Neural cell (in vitro differentiated cells): ENCODE results near the gene CHST8. TPM values are rescaled to one million over a fixed set of nuclear protein-coding genes. Genes with fewer than 3 reads are reported as not detected.

Source experiments
- H2AFZ ChIP-seq: fragments of 200-600, 300-800 bp; sonication (generic), shearing (Covaris generic); 2 replicates; pipeline ENCODE4 v1.6.0; 2014; ENCODE audit warnings: low read depth, mild to moderate bottlenecking, antibody characterized with exemption, low read length, moderate library complexity
- H3F3A ChIP-seq: fragments of 200-600 bp; shearing (Covaris generic); 2 replicates; pipeline ENCODE4 v1.6.1; 2016; ENCODE audit warnings: mild to moderate bottlenecking, moderate library complexity, mixed read lengths, antibody characterized with exemption, low read length; ENCODE audit not compliant: insufficient read depth, poor library complexity, severe bottlenecking
- H3K27ac ChIP-seq: fragments of 200-600, 300-800 bp; sonication (generic), shearing (Covaris generic); 2 replicates; pipeline ENCODE4 v1.5.1; 2014; ENCODE audit warnings: mild to moderate bottlenecking, low read length, moderate library complexity
- H3K27me3 ChIP-seq: fragments of 300-800, 200-600 bp; sonication (generic), shearing (Covaris generic); 2 replicates; pipeline ENCODE4 v1.6.0; 2014; ENCODE audit warnings: mild to moderate bottlenecking, low read depth, low read length, moderate library complexity; ENCODE audit not compliant: insufficient read depth
- H3K36me3 ChIP-seq: fragments of 300-800, 200-600 bp; sonication (generic), shearing (Covaris generic); 2 replicates; pipeline ENCODE4 v1.5.1; 2014; ENCODE audit warnings: mild to moderate bottlenecking, antibody characterized with exemption, low read length, moderate library complexity; ENCODE audit not compliant: insufficient read depth
- H3K4me2 ChIP-seq: fragments of 300-800, 200-600 bp; sonication (generic), shearing (Covaris generic); 2 replicates; pipeline ENCODE4 v1.6.0; 2014; ENCODE audit warnings: mild to moderate bottlenecking, low read length
- H3K4me3 ChIP-seq: fragments of 300-800, 200-600 bp; sonication (generic), shearing (Covaris generic); 2 replicates; pipeline ENCODE4 v1.5.1; 2014; ENCODE audit warnings: mild to moderate bottlenecking, low read length, moderate library complexity
- H3K79me2 ChIP-seq: fragments of 200-600 bp; shearing (Covaris generic); replicated peaks from 2 replicates; pipeline ENCODE4 v1.6.0; 2014; ENCODE audit warnings: mild to moderate bottlenecking, low read length, moderate library complexity; ENCODE audit not compliant: insufficient read depth
- H3K9ac ChIP-seq: fragments of 300-800, 200-600 bp; sonication (generic), shearing (Covaris generic); 2 replicates; pipeline ENCODE4 v1.6.1; 2016; ENCODE audit warnings: mild to moderate bottlenecking, low read length, mixed read lengths
- H3K9me2 ChIP-seq: fragments of 200-600 bp; shearing (Covaris generic); 2 replicates; pipeline ENCODE4 v1.6.1; 2016; ENCODE audit warnings: mild to moderate bottlenecking, low read length, mixed read lengths; ENCODE audit not compliant: insufficient read depth
- H3K9me3 ChIP-seq: fragments of 200-600, 300-800 bp; sonication (generic), shearing (Covaris generic); 2 replicates; pipeline ENCODE4 v1.6.1; 2016; ENCODE audit warnings: mild to moderate bottlenecking, mixed run types, low read length, moderate library complexity, mixed read lengths
- H4K20me1 ChIP-seq: fragments of 200-600 bp; shearing (Covaris generic); 2 replicates; pipeline ENCODE4 v1.6.1; 2016; ENCODE audit warnings: mild to moderate bottlenecking, mixed run types; ENCODE audit not compliant: insufficient read depth
- EP300 ChIP-seq: fragments of 450-650 bp; conservative IDR thresholded peaks from 2 replicates; pipeline ENCODE4 v1.6.1; 2014; ENCODE audit warnings: antibody characterized with exemption, mild to moderate bottlenecking, moderate library complexity; ENCODE audit not compliant: poor library complexity, severe bottlenecking
- EZH2 ChIP-seq: fragments of 200-600, 300-800 bp; shearing (Covaris generic), sonication (generic); IDR thresholded peaks from 2 replicates; pipeline ENCODE4 v1.6.1; 2014; ENCODE audit warnings: antibody characterized with exemption, low read length, borderline replicate concordance, mild to moderate bottlenecking; ENCODE audit not compliant: insufficient read depth, poor library complexity, severe bottlenecking
- MXI1 ChIP-seq: fragments of 450-650 bp; conservative IDR thresholded peaks from 2 replicates; pipeline ENCODE4 v1.6.1; 2014; ENCODE audit warnings: antibody characterized with exemption, mild to moderate bottlenecking; ENCODE audit not compliant: poor library complexity, severe bottlenecking
- POLR2AphosphoS5 ChIP-seq: IDR thresholded peaks from 2 replicates; pipeline ENCODE4 v1.6.1; 2012
- RAD21 ChIP-seq: fragments of 450-650 bp; conservative IDR thresholded peaks from 2 replicates; pipeline ENCODE4 v1.6.1; 2014; ENCODE audit warnings: antibody characterized with exemption, mild to moderate bottlenecking, moderate library complexity
- SMC3 ChIP-seq: fragments of 450-650 bp; conservative IDR thresholded peaks from 2 replicates; pipeline ENCODE4 v1.6.1; 2014; ENCODE audit warnings: antibody characterized with exemption, mild to moderate bottlenecking, moderate library complexity; ENCODE audit not compliant: poor library complexity
- TAF1 ChIP-seq: IDR thresholded peaks from 2 replicates; pipeline ENCODE4 v1.6.1; 2012; ENCODE audit warnings: low read depth
- polyA plus RNA-seq: library from polyadenylated mRNA; depleted of rRNA; stranded (reverse); fragments of >200 nt; gene quantifications from 2 replicates; pipeline ENCODE4 v1.2.3, GENCODE V29; 2014
- TF ChIP-seq, protein P1 (sequence below): fragments of 450-650 bp; IDR thresholded peaks from 2 replicates; pipeline ENCODE4 v1.5.1; 2014; ENCODE audit warnings: antibody characterized with exemption, mild to moderate bottlenecking, moderate library complexity; ENCODE audit not compliant: poor library complexity, severe bottlenecking
- TF ChIP-seq, protein P2 (sequence below): IDR thresholded peaks from 2 replicates; pipeline ENCODE4 v1.6.1; 2012; ENCODE audit warnings: borderline replicate concordance

The CHST8 gene
- polyA plus RNA-seq, 1 donor from 2014 or later = 7.1 TPM

DNA sequence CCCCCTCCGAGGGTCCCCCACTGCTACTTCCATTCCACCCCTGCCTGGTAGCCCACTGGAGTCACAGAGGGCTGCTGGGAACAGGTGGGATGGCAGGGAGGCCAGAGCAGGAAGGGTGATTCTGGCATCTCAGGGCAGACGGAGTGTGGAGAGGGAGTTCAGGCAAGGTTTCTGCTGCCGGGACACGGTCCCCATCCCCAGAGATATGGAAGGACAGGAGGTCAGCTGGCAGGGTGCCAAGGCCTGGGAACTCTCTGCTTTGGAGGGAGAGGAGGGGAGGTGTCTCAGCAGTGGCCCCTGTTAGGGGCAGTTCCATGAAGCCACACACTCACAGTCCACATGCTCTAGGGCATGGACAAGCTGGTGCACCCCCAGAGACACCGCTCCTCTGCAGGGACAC, 68.1 kb downstream of the CHST8 start:
- Histone ChIP-seq H2AFZ (no peak overlapping the region), H3K9ac (no peak overlapping the region), H3K27me3 (peaks cover 14% of the 10 kb centered on the region), H3K79me2 (no peaks in the 10 kb centered on the region), H3K9me3 (no peaks in the 10 kb centered on the region), H3K4me3 (no peak overlapping the region), H3K36me3 (no peaks in the 10 kb centered on the region), H3F3A (no peaks in the 10 kb centered on the region), H3K9me2 (no peaks in the 10 kb centered on the region), H3K27ac (no peak overlapping the region), H3K4me2 (no peak overlapping the region), H4K20me1 (no peaks in the 10 kb centered on the region)
- TF ChIP-seq MXI1 (no peak), EZH2 (no peak), POLR2AphosphoS5 (no peak), RAD21 (no peak), SMC3 (no peak)
- TF ChIP-seq, protein P1, sequence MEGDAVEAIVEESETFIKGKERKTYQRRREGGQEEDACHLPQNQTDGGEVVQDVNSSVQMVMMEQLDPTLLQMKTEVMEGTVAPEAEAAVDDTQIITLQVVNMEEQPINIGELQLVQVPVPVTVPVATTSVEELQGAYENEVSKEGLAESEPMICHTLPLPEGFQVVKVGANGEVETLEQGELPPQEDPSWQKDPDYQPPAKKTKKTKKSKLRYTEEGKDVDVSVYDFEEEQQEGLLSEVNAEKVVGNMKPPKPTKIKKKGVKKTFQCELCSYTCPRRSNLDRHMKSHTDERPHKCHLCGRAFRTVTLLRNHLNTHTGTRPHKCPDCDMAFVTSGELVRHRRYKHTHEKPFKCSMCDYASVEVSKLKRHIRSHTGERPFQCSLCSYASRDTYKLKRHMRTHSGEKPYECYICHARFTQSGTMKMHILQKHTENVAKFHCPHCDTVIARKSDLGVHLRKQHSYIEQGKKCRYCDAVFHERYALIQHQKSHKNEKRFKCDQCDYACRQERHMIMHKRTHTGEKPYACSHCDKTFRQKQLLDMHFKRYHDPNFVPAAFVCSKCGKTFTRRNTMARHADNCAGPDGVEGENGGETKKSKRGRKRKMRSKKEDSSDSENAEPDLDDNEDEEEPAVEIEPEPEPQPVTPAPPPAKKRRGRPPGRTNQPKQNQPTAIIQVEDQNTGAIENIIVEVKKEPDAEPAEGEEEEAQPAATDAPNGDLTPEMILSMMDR = no peak
- TF ChIP-seq, protein P2, sequence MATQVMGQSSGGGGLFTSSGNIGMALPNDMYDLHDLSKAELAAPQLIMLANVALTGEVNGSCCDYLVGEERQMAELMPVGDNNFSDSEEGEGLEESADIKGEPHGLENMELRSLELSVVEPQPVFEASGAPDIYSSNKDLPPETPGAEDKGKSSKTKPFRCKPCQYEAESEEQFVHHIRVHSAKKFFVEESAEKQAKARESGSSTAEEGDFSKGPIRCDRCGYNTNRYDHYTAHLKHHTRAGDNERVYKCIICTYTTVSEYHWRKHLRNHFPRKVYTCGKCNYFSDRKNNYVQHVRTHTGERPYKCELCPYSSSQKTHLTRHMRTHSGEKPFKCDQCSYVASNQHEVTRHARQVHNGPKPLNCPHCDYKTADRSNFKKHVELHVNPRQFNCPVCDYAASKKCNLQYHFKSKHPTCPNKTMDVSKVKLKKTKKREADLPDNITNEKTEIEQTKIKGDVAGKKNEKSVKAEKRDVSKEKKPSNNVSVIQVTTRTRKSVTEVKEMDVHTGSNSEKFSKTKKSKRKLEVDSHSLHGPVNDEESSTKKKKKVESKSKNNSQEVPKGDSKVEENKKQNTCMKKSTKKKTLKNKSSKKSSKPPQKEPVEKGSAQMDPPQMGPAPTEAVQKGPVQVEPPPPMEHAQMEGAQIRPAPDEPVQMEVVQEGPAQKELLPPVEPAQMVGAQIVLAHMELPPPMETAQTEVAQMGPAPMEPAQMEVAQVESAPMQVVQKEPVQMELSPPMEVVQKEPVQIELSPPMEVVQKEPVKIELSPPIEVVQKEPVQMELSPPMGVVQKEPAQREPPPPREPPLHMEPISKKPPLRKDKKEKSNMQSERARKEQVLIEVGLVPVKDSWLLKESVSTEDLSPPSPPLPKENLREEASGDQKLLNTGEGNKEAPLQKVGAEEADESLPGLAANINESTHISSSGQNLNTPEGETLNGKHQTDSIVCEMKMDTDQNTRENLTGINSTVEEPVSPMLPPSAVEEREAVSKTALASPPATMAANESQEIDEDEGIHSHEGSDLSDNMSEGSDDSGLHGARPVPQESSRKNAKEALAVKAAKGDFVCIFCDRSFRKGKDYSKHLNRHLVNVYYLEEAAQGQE = no peak

DNA sequence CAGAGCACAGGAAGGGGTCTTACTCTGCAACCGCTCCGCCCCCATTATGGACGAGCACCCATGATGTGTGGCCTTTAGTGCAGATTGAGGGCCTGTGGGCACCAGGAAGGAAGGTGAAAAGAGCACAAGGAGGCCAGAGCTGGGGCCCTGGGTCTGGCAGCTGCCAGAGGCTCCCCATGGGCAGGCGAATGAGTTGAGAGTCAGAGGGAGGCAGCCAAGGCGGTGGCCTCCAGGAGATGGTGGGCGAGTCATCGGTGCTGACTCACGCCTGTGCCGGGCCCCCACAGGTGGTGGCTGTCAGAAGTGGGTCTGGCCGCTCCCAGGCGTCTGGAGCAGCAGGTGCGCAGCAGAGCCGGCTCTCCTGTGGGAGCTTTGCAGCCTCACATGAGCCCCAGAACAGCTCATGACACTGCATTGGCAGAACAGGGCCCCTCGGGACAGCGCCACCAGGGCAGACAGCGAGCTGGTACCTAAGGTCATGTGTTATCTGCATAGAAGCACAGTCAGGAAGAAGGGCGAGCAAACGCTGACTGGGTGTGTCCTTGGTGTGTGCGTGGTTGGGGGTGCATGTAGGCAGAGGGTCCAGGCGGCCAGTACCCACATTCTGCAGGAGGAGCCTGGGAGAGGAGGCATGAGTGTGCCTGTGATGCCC, 68.8 kb downstream of the CHST8 start:
- no peak overlapping the region for H3K4me3 ChIP-seq
- no peaks in the 10 kb centered on the region for H4K20me1 ChIP-seq
- no peaks in the 10 kb centered on the region for H3K36me3 ChIP-seq
- H2AFZ ChIP-seq = no peak overlapping the region
- peaks cover 8% of the 10 kb centered on the region for H3K27me3 ChIP-seq
- no peak overlapping the region for H3K27ac ChIP-seq
- no peak overlapping the region for H3K4me2 ChIP-seq
- no peak for TF ChIP-seq TAF1
- no peak for TF ChIP-seq RAD21
- no peak for TF ChIP-seq POLR2AphosphoS5
- no peak for TF ChIP-seq SMC3
- no peak for TF ChIP-seq EZH2
- TF ChIP-seq, protein P2 = no peak
- TF ChIP-seq, protein P1 = no peak
- TF ChIP-seq MXI1 = no peak
- no peak for TF ChIP-seq EP300
- H3F3A ChIP-seq = no peaks in the 10 kb centered on the region
- H3K9me3 ChIP-seq = no peaks in the 10 kb centered on the region
- no peak overlapping the region for H3K9ac ChIP-seq
- no peaks in the 10 kb centered on the region for H3K79me2 ChIP-seq
- no peaks in the 10 kb centered on the region for H3K9me2 ChIP-seq
